Gastroesophageal sphincter (tissue), 3 donors: ENCODE results near the gene SLC9A1.

ENCODE experiments used
- EP300 ChIP-seq: sonication (generic); formaldehyde crosslinking; IDR thresholded peaks from one replicate; pipeline ENCODE4 v1.6.1; 2017; ENCODE audit warnings: antibody characterized with exemption, mild to moderate bottlenecking
- POLR2A ChIP-seq, 2 donors: fragments of 450-650 bp; IDR thresholded peaks; one replicate each; pipeline ENCODE4 v1.6.1; 2017; ENCODE audit warnings: antibody characterized with exemption in 2 of 2, mild to moderate bottlenecking in 2 of 2, moderate library complexity in 1 of 2
- POLR2AphosphoS5 ChIP-seq: sonication (generic); formaldehyde crosslinking; IDR thresholded peaks from one replicate; pipeline ENCODE4 v1.6.1; 2017; ENCODE audit warnings: antibody characterized with exemption
- TF ChIP-seq, protein P1 (sequence below), 4 experiments: fragments of 200-600 bp in 2 of 4; fragments of 450-650 bp in 2 of 4; sonication (generic) in 1 of 4; IDR thresholded peaks; one replicate each; pipeline ENCODE4 v1.5.1; 2017 to 2019; ENCODE audit warnings: antibody characterized with exemption in 4 of 4, mild to moderate bottlenecking in 2 of 4, moderate library complexity in 2 of 4

- TF ChIP-seq, protein P1, sequence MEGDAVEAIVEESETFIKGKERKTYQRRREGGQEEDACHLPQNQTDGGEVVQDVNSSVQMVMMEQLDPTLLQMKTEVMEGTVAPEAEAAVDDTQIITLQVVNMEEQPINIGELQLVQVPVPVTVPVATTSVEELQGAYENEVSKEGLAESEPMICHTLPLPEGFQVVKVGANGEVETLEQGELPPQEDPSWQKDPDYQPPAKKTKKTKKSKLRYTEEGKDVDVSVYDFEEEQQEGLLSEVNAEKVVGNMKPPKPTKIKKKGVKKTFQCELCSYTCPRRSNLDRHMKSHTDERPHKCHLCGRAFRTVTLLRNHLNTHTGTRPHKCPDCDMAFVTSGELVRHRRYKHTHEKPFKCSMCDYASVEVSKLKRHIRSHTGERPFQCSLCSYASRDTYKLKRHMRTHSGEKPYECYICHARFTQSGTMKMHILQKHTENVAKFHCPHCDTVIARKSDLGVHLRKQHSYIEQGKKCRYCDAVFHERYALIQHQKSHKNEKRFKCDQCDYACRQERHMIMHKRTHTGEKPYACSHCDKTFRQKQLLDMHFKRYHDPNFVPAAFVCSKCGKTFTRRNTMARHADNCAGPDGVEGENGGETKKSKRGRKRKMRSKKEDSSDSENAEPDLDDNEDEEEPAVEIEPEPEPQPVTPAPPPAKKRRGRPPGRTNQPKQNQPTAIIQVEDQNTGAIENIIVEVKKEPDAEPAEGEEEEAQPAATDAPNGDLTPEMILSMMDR (IDR thresholded peaks at IDR 0.05) = no peak
- no peak for TF ChIP-seq EP300
- TF ChIP-seq POLR2A (IDR thresholded peaks at IDR 0.05) = no peak
- no peak for TF ChIP-seq POLR2AphosphoS5
Observed at GRCh38 chr1:27071049-27071416, 83.9 kb downstream of the SLC9A1 start.
